ENCODE data around the gene SLC6A18.

DNA sequence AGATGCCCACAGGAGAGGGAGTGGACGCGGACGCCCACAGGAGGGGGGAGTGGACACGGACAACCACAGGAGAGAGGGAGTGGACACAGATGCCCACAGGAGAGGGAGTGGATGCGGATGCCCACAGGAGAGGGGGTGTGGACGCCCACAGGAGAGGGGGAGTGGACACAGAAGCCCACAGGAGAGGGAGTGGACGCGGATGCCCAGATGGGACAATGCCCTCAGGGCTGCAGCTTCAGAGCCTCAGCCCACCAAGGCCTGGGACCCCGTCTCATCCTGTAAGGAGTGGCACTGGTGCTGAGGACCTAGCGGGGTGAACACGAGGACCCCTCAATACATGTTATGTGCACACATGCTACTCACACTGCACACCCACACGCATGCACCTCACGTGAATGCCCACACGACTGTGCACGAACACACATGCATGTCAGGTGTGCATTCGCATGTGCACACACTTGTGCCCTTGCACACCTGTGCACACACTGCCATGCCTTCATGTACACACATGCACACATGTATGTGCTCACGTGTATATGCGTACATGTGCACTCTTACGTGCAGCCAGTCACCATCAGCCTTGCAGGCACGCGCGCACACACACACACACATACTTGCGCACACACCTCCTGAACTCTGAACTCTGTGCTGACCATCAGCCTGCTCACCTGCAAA, 34.8 kb downstream of the SLC6A18 start:
- TF ChIP-seq, protein P1, sequence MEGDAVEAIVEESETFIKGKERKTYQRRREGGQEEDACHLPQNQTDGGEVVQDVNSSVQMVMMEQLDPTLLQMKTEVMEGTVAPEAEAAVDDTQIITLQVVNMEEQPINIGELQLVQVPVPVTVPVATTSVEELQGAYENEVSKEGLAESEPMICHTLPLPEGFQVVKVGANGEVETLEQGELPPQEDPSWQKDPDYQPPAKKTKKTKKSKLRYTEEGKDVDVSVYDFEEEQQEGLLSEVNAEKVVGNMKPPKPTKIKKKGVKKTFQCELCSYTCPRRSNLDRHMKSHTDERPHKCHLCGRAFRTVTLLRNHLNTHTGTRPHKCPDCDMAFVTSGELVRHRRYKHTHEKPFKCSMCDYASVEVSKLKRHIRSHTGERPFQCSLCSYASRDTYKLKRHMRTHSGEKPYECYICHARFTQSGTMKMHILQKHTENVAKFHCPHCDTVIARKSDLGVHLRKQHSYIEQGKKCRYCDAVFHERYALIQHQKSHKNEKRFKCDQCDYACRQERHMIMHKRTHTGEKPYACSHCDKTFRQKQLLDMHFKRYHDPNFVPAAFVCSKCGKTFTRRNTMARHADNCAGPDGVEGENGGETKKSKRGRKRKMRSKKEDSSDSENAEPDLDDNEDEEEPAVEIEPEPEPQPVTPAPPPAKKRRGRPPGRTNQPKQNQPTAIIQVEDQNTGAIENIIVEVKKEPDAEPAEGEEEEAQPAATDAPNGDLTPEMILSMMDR (IDR thresholded peaks at IDR 0.05; ENCODE audit: low read length): no peak
- TF ChIP-seq EZH2 (optimal IDR thresholded peaks at IDR 0.05; ENCODE audit: low read depth, low read length) (no peak), EZH2phosphoT487 (IDR thresholded peaks at IDR 0.05; ENCODE audit: low read length) (no peak)
